K562 (cell line): ENCODE measurements around the gene STING1. TPM values are rescaled to one million over a fixed set of nuclear protein-coding genes. Genes with fewer than 3 reads are reported as not detected.
A peak's percentile ranks its signal among the peaks of the same experiment; 100 is the strongest.
"Not testable (repeated sequence)": the region's sequence is repeated elsewhere in the genome, so short reads cannot be mapped to it uniquely, and the experiment has no call there.

Source experiments
- DEAF1 ChIP-seq: fragments of 450-650 bp; formaldehyde crosslinking; IDR thresholded peaks from 2 replicates; pipeline ENCODE4 v1.4.0; 2020; ENCODE audit warnings: mild to moderate bottlenecking, moderate library complexity
- FOXP1 ChIP-seq: sonication (generic); formaldehyde crosslinking; IDR thresholded peaks from 2 replicates; pipeline ENCODE4 v1.8.0; 2022; ENCODE audit warnings: mild to moderate bottlenecking, missing genetic modification reagents
- HCFC1 ChIP-seq: IDR thresholded peaks from 2 replicates; pipeline ENCODE4 v1.6.1; 2012; ENCODE audit warnings: low read depth, low read length, improper control_type of control experiment
- JUN ChIP-seq, 2 experiments: sonication (generic) in 1 of 2; formaldehyde crosslinking in 1 of 2; IDR thresholded peaks; 2 replicates each; pipeline versions ENCODE4 v1.6.1 to v1.8.0; 2012 to 2022; ENCODE audit warnings: borderline replicate concordance in 2 of 2, mild to moderate bottlenecking in 2 of 2, improper control_type of control experiment in 1 of 2, low read depth in 1 of 2, low read length in 1 of 2, missing genetic modification reagents in 1 of 2
- L3MBTL2 ChIP-seq: fragments of 450-650 bp; IDR thresholded peaks from 2 replicates; pipeline ENCODE4 v1.6.1; 2016; ENCODE audit warnings: mild to moderate bottlenecking, moderate library complexity
- MAX ChIP-seq: sonication (generic); formaldehyde crosslinking; IDR thresholded peaks from 2 replicates; pipeline ENCODE4 v1.9.0; 2022; ENCODE audit warnings: mild to moderate bottlenecking, missing genetic modification reagents
- MTA3 ChIP-seq: fragments of 450-650 bp; formaldehyde crosslinking; IDR thresholded peaks from 2 replicates; pipeline ENCODE4 v1.6.1; 2017; ENCODE audit warnings: mild to moderate bottlenecking, borderline replicate concordance
- MYC ChIP-seq, 2 experiments: fragments of 250-450 bp in 1 of 2; sonication (Bioruptor Pico) in 1 of 2; IDR thresholded peaks; 2 replicates each; pipeline versions ENCODE4 v1.5.1 to v1.6.1; 2012 to 2021; ENCODE audit warnings: low read depth in 2 of 2, borderline replicate concordance in 1 of 2, improper control_type of control experiment in 1 of 2, low read length in 1 of 2, mild to moderate bottlenecking in 1 of 2, moderate library complexity in 1 of 2
- RAD21 ChIP-seq, 2 experiments: fragments of 250-450 bp in 1 of 2; fragments of 450-650 bp in 1 of 2; sonication (Bioruptor Pico) in 1 of 2; formaldehyde crosslinking in 1 of 2; IDR thresholded peaks in 1 of 2; conservative IDR thresholded peaks in 1 of 2; 2 replicates each; pipeline versions ENCODE4 v1.4.0 to v1.8.0; 2020 to 2022; ENCODE audit warnings: mild to moderate bottlenecking in 2 of 2, moderate library complexity in 1 of 2
- SMC3 ChIP-seq: conservative IDR thresholded peaks from 2 replicates; pipeline ENCODE4 v1.6.1; 2011; ENCODE audit warnings: low read depth, low read length, improper control_type of control experiment; ENCODE audit not compliant: insufficient read depth
- SOX6 ChIP-seq: fragments of 450-650 bp; IDR thresholded peaks from 2 replicates; pipeline ENCODE4 v1.6.1; 2014; ENCODE audit warnings: mild to moderate bottlenecking
- TEAD1 ChIP-seq, 2 experiments: fragments of 450-650 bp in 1 of 2; sonication (generic) in 1 of 2; formaldehyde crosslinking; IDR thresholded peaks; 2 replicates each; pipeline versions ENCODE4 v1.4.0 to v1.8.0; 2020 to 2022; ENCODE audit warnings: mild to moderate bottlenecking in 2 of 2, missing genetic modification reagents in 1 of 2
- TFAP4 ChIP-seq: sonication (generic); formaldehyde crosslinking; IDR thresholded peaks from 2 replicates; pipeline ENCODE4 v1.8.0; 2022; ENCODE audit warnings: missing genetic modification reagents, mild to moderate bottlenecking, moderate library complexity, borderline replicate concordance
- ZFP36 ChIP-seq: fragments of 150-350 bp; IDR thresholded peaks from 2 replicates; pipeline ENCODE4 v1.6.1; 2018; ENCODE audit warnings: low read length, low read depth; ENCODE audit not compliant: partially characterized antibody
- polyA plus RNA-seq, 8 experiments: library from polyadenylated mRNA; depleted of rRNA in 4 of 8; stranded (reverse) in 5 of 8; unstranded in 3 of 8; fragments of >200 nt; fragmentation: Nextera tagmentation in 2 of 8; fragmentation: Illumina TruSeq in 1 of 8; extraction: Ambion mirVana in 2 of 8; extraction: Trizol in 1 of 8; gene quantifications; 2 replicates each; pipeline versions ENCODE4 v1.2.1 to v1.2.3, GENCODE V29; 2011 to 2014; ENCODE audit warnings: inconsistent platforms in 1 of 8, missing spikeins in 1 of 8
- total RNA-seq, 7 experiments: library from RNA; depleted of rRNA in 6 of 7; stranded (reverse); fragments of >200 nt in 6 of 7; fragmentation: Illumina TruSeq in 2 of 7; extraction: Trizol in 2 of 7; gene quantifications; 2 replicates each; pipeline versions ENCODE4 v1.2.1 to v1.2.3, GENCODE V29; 2011 to 2021; ENCODE audit warnings: low replicate concordance in 1 of 7
- TF ChIP-seq, protein P1 (sequence below): IDR thresholded peaks from 2 replicates; pipeline ENCODE4 v1.6.1; 2014; ENCODE audit warnings: antibody characterized with exemption
- TF ChIP-seq, protein P2 (sequence below): fragments of 450-650 bp; IDR thresholded peaks from 2 replicates; pipeline ENCODE4 v1.6.1; 2017; ENCODE audit warnings: antibody characterized with exemption, mild to moderate bottlenecking

STING1 gene
- total and polyA plus RNA-seq, 9 of the 15 experiments (the other 6 are each of a cell fraction or from before 2014, with no cell fraction given), result 20.8 to 69.1 (median 44.7) TPM

GRCh38 chr5:139513434-139513833 lies 30.9 kb upstream of the STING1 start (continued):
- not testable (repeated sequence) for TF ChIP-seq JUN (IDR thresholded peaks at IDR 0.05; ENCODE audit: borderline replicate concordance, low read depth, low read length); MYC (CRISPR knock-in tag; IDR thresholded peaks at IDR 0.05; ENCODE audit: borderline replicate concordance, low read depth)
- TF ChIP-seq JUN (CRISPR knock-in tag; IDR thresholded peaks at IDR 0.05; ENCODE audit: borderline replicate concordance), result 0 out of 2 replicates have a peak, but pooled peaks have one; percentile 32
- peak; percentile 89 for TF ChIP-seq TFAP4 (CRISPR knock-in tag)
- peak; percentile 94 to 98 for TF ChIP-seq RAD21 (CRISPR knock-in tag; conservative IDR thresholded peaks at IDR 0.05 in 1 of 2, IDR thresholded peaks at IDR 0.05 in 1 of 2)
- TF ChIP-seq SMC3, result peak; percentile 98
- peak; percentile 59 for TF ChIP-seq L3MBTL2
- TF ChIP-seq DEAF1 (CRISPR knock-in tag), result peak; percentile 87
- peak; percentile 53; the same call in 1 of the 2 replicates for TF ChIP-seq SOX6
- 0 out of 2 replicates have a peak, but pooled peaks have one; percentile 28 for TF ChIP-seq HCFC1
- TF ChIP-seq MYC (IDR thresholded peaks at IDR 0.05; ENCODE audit: low read depth, low read length), result peak; percentile 78
- peak; percentile 58; the same call in 1 of the 2 replicates for TF ChIP-seq FOXP1
- TF ChIP-seq, protein P1, sequence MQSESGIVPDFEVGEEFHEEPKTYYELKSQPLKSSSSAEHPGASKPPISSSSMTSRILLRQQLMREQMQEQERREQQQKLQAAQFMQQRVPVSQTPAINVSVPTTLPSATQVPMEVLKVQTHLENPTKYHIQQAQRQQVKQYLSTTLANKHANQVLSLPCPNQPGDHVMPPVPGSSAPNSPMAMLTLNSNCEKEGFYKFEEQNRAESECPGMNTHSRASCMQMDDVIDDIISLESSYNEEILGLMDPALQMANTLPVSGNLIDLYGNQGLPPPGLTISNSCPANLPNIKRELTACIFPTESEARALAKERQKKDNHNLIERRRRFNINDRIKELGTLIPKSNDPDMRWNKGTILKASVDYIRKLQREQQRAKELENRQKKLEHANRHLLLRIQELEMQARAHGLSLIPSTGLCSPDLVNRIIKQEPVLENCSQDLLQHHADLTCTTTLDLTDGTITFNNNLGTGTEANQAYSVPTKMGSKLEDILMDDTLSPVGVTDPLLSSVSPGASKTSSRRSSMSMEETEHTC, result 0 out of 2 replicates have a peak, but pooled peaks have one; percentile 46
- 0 out of 4 replicates have a peak, but pooled peaks of 1 of the 2 experiments have one; percentile 30 for TF ChIP-seq TEAD1 (CRISPR knock-in tag; IDR thresholded peaks at IDR 0.05)
- peak; percentile 10 for TF ChIP-seq ZFP36
- TF ChIP-seq MTA3, result 0 out of 2 replicates have a peak, but pooled peaks have one; percentile 26
- TF ChIP-seq, protein P2, sequence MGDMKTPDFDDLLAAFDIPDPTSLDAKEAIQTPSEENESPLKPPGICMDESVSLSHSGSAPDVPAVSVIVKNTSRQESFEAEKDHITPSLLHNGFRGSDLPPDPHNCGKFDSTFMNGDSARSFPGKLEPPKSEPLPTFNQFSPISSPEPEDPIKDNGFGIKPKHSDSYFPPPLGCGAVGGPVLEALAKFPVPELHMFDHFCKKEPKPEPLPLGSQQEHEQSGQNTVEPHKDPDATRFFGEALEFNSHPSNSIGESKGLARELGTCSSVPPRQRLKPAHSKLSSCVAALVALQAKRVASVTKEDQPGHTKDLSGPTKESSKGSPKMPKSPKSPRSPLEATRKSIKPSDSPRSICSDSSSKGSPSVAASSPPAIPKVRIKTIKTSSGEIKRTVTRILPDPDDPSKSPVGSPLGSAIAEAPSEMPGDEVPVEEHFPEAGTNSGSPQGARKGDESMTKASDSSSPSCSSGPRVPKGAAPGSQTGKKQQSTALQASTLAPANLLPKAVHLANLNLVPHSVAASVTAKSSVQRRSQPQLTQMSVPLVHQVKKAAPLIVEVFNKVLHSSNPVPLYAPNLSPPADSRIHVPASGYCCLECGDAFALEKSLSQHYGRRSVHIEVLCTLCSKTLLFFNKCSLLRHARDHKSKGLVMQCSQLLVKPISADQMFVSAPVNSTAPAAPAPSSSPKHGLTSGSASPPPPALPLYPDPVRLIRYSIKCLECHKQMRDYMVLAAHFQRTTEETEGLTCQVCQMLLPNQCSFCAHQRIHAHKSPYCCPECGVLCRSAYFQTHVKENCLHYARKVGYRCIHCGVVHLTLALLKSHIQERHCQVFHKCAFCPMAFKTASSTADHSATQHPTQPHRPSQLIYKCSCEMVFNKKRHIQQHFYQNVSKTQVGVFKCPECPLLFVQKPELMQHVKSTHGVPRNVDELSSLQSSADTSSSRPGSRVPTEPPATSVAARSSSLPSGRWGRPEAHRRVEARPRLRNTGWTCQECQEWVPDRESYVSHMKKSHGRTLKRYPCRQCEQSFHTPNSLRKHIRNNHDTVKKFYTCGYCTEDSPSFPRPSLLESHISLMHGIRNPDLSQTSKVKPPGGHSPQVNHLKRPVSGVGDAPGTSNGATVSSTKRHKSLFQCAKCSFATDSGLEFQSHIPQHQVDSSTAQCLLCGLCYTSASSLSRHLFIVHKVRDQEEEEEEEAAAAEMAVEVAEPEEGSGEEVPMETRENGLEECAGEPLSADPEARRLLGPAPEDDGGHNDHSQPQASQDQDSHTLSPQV, result peak; percentile 51; the same call in 1 of the 2 replicates
- peak; percentile 70 for TF ChIP-seq MAX (CRISPR knock-in tag)
